GM12874 (cell line): ENCODE results near the gene SRGAP3.
A peak's percentile ranks its signal among the peaks of the same experiment; 100 is the strongest.

Source experiments
- TF ChIP-seq, protein P1 (sequence below): IDR thresholded peaks from 2 replicates; pipeline ENCODE4 v1.5.1; 2011; ENCODE audit warnings: low read depth, mild to moderate bottlenecking, control low read depth, low read length, moderate library complexity; ENCODE audit not compliant: insufficient read depth

The SRGAP3 gene

DNA sequence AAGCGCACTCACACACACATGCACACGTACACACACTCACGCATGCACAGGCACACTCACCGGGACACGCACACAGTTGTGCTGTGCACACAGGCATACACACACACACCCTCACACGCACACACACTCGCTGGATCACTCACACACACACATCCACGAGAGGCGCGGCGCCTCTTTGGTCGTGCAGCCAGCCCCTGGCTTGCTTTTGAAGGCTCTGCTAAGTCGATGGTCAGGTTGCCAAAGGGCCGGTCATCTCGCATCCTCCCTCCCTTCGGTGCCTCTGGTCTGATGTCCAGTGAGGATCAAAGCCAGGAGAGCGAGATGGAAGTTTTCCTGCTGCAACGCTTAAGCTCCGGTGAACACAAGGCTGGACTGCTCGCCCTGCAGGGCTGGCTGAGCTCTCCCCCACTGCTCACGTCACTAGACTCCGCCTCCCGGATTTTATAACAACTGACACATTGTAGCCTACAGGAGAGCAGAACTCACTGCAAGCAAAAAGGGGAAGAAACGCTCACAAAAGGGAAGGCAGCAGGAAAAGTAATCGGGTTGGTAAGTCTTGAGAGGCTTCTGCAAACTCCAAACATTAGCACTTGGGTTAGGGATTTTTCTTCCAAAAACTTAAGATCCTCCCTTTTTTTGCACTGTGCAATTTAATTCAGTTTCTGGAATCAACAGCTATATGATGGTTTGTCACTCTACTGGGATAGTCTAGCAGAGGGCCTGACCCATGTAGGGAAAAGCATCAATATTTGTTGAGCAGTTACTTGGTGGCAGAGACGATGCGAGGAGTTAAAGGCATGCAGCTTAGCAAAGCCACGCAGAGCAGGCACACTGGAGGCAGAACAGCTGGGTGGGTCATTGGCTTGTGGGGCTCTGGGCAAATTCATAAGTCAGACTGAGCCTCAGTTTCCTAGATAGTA lies at the start of gene SRGAP3:
Gene SRGAP3 (minus strand): TSS at position 374 of the 920 bp plus-strand sequence. CDS start 695 bp downstream, outside the sequence.
- TF ChIP-seq, protein P1, sequence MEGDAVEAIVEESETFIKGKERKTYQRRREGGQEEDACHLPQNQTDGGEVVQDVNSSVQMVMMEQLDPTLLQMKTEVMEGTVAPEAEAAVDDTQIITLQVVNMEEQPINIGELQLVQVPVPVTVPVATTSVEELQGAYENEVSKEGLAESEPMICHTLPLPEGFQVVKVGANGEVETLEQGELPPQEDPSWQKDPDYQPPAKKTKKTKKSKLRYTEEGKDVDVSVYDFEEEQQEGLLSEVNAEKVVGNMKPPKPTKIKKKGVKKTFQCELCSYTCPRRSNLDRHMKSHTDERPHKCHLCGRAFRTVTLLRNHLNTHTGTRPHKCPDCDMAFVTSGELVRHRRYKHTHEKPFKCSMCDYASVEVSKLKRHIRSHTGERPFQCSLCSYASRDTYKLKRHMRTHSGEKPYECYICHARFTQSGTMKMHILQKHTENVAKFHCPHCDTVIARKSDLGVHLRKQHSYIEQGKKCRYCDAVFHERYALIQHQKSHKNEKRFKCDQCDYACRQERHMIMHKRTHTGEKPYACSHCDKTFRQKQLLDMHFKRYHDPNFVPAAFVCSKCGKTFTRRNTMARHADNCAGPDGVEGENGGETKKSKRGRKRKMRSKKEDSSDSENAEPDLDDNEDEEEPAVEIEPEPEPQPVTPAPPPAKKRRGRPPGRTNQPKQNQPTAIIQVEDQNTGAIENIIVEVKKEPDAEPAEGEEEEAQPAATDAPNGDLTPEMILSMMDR, result 0 out of 2 replicates have a peak, but pooled peaks have one; percentile 24

DNA sequence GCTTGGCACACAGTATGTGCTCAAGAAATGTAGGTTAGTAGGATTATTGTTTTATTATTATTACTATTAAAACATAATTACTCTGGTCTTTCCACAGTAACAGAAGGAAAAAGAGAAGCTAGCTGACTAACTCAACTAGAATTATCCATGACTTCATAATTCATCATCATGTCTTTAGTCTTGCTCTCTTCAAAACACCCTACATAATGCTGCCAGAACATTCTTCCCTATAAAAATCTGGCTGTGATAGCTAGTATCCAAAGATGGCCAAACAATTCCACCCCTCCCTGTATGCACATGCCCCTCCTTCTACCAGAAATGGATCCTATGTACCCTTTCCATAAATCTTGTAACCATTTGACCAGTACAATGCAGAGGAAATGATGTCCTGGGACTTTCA lies 48.8 kb upstream of the SRGAP3 start:
- TF ChIP-seq, protein P1, result no peak

DNA sequence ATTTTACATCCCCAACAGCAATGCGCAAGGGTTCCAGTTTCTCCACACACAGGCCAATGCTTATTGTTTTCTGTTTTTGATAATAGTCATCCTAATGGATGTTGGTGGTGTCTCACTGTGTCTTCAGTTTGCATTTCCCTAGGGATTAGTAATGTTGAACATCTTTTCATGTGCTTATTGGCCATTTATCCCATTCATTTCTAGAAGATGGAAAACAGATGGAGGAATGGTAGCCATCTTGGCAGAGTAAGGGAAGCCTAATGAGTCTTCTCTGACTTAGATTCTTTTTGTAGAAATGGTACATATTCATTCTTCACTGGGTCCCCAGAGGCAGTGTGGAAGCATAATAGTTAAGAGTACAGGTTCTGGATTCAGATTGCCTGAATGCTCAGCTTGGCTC lies 46.8 kb upstream of the SRGAP3 start:
- TF ChIP-seq, protein P1, result no peak

DNA sequence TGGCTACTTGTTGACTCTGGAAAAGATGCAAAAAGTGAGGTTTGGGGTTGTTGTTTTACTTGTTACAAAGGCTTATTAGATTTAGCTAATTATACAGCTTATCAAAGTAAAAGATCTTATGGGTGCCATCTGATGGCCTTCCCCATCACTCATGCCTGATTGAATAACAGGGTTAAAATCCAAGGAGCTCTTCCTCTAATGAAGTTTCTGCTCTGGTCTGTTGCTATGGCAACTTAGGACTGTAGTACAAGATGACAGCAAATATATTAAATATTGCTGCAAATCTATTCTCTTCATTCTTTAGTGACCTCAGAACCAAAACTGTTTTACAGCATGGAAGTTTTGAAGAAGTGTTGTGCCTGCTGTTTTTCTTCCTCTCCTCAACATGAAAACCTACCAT lies 45.6 kb upstream of the SRGAP3 start:
- TF ChIP-seq, protein P1, result no peak

DNA sequence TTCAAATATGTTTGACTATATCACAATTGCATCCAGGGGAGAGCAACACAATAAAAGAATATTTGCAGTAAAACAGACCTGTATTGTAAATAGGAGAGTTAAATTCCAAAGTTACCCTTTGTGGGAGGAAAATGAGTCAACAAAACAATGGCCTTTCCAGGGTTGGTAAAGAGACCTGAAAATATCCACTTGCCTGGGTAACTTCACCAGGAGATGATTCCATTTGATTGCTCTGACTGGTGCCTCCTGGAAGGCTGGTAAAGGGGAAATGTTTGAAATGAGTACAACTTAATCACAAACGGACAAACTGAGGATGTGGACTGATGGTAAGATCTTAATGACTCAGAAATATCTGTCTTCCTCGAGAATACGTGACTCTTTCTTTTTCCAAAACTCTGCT lies 43.6 kb upstream of the SRGAP3 start:
- TF ChIP-seq, protein P1, result no peak

DNA sequence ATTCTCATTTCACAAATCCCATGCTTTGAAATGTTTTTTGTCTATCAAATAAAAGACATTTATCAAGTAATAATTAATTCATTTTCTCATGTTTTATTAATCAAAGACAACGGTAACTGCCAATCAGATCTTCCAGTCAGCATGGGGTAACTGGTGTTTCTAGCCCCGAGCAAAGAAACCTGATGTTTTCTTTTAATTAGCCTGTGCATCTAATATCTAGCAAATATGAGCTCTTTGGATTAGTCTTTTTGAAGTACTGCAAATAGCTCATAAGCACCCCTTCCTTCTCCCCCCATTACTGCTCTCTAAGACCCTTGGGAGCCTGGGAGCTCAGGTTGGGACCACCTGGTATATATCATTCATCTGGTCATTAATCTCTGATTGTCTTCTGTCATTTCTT lies 43.1 kb upstream of the SRGAP3 start:
- TF ChIP-seq, protein P1, result no peak

DNA sequence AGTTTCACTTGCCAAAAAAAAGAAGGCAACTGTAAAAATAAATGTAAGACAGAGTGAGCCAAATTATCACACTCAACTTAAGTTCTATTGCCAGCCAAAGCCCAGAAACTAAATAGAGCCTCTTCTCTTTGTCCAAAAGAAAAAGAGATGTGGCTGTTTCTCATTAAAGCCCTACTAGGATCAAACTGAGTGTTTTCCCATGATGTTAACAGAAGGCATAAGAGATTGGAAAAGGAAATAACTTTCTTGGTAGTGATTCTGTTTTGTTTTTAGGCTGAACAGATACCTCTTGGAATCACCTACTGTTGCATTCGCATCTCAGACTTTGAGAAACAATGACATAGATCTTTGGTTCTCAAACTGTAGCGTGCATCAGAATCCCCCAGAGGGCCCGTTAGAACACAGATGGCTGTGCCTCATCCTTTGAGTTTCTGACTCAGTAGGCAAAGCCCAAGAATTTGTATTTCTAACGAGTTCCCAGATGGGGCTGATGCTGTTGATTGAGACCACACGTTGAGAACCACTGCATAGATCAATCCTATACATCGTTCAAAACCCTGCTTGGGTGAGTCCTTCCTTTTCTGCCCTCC lies 42.5 kb upstream of the SRGAP3 start:
- TF ChIP-seq, protein P1, result no peak
